WI38 (cell line): ENCODE results near the gene SAPCD2.

Experiments used
- H3K4me3 ChIP-seq: 2 replicates; pipeline ENCODE4 v1.5.1; 2011; ENCODE audit warnings: low read depth, mild to moderate bottlenecking, control low read depth, low read length
- CTCF ChIP-seq: IDR thresholded peaks from 2 replicates; pipeline ENCODE4 v1.5.1; 2012; ENCODE audit warnings: low read depth, mild to moderate bottlenecking, control low read depth, low read length

SAPCD2 gene

GRCh38 chr9:137029058-137029936 is 41.1 kb downstream of the SAPCD2 start:
- H3K4me3 ChIP-seq, result no peak overlapping the region
- TF ChIP-seq CTCF, result peak; percentile 92

GRCh38 chr9:137028263-137029057 is 41.9 kb downstream of the SAPCD2 start:
- no peak for TF ChIP-seq CTCF
- H3K4me3 ChIP-seq, result peak overlapping the region; percentile 57

DNA sequence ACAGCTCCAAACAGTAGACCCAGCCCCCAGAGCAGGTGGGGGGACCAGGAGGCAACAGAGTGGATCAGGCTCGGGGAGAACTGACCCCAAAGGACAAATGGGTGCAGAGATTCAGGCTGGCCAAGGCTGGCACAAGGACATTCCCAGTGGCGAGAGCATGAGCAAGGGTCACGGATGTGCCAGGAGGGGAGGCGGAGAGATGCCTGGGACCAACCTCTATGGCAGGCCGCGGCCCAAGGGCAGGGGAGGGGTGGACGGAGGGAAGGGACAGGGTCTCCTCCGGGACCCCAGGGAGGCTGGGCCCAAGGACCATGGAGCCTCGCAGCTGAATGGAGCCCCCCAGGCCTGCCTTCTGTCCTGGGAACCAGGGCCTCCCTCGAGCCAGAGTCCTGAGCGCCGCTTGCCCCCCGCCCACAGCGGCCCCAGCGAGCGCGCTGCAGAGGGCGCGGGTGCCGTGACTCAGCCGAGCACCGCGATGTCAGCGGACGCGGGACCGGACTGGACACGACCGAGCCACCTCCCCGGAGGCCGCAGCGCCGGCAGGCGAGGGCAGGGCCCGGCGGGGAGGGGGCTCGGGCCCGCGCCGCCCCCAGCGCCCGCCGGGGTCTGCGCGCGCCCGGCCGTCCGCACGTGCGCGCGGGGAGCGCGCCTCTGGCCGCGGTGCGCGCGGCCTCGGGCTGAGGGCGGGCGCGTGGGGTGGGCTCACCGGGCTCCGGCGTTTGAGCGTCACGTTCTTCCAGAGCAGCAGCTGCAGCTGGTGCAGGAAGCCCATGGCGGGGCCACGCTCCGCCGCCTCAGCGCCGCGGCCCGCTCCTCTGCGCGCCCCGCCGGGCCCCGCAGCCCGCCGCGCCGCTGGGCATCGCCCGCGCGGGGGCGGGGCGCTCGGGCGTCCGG is 42.7 kb downstream of the SAPCD2 start, which contains the start of gene ABCA2:
ABCA2 (minus strand) TSS at position 869 of the 894 bp plus-strand sequence; CDS start at position 772, 97 bp downstream.
- H3K4me3 ChIP-seq, result peak within 1 kb of the TSS; percentile 60
- no peak for TF ChIP-seq CTCF

DNA sequence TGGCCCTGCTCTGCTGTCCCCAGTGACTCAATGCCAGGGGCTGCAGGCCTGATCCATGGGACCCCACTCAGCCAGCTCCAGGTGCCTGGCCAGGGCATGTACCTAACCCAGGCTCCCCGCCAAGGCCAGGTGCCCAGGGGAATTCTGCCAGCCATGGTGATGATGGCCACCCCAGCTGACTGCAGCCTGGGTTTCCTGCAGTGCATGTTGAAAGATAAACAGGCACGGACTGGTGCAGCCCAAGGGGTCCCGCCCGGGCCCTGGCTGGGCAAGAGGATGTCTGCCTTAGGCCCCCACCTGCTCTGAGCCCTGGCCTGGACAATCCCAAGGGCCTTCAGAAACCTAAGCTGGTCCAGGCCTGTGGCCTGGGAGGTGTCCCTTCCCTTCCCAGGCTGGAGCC is 43.5 kb downstream of the SAPCD2 start:
- no peak overlapping the region for H3K4me3 ChIP-seq

DNA sequence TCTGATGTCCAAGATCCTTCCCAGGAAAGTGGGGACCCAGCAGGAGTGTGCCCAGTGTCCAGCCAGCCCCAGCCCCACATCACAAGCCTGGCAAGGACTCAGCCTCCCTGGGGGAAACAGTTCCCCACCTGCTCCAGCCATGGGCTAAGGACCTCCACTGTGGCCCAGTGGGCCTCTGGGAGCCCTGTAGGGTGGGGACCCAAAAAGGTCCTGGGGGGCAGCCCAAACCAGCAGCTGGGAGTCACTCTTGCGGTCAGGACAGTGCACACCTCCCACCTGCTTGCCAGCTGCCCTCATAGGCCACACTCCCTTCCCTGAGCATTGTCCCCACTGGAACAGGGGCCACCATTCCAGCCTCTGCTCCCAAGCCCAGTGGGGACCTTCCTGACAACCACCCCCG is 44.0 kb downstream of the SAPCD2 start:
- no peak overlapping the region for H3K4me3 ChIP-seq
- no peak for TF ChIP-seq CTCF

More for the DNA sequence above, 43.5 kb downstream of the SAPCD2 start:
- TF ChIP-seq CTCF, result no peak

DNA sequence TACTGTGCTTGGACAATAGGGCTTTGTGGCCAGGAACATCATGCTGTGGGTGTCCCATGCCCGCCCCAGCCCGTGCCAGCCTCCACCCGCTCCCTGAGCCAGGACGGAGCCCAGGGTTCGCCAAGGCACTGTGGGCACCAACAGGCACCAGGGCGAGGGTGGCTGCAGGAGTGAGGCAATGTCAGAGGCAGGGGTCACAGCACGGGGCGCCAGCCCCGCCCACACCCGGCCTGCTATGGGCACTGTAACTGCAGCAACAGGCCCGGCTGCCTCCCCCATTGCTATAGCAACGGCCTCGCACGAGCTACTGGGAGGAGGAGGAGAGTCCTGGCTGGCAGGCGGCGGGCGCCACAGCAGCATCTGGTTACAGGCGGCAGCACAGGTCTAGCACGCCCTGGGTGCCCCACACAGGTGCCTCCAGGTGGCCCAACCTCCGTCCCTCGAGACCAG is 44.8 kb downstream of the SAPCD2 start:
- no peak for TF ChIP-seq CTCF
- no peak overlapping the region for H3K4me3 ChIP-seq
